Mesenchymal stem cell (in vitro differentiated cells and primary cell): ENCODE measurements around the gene PAPLN.

Source experiments
- DNase-seq: peaks from one replicate; pipeline ENCODE4 v3.0.0-alpha.2; 2013
- H2AFZ ChIP-seq: one replicate; pipeline ENCODE4 v1.6.1; 2013; ENCODE audit warnings: low read depth, mild to moderate bottlenecking, control low read depth, inconsistent platforms, low read length, moderate library complexity
- H2AK5ac ChIP-seq: 2 replicates; pipeline ENCODE4 v1.6.1; 2013; ENCODE audit warnings: low read length, moderate library complexity, mild to moderate bottlenecking, inconsistent platforms; ENCODE audit not compliant: severe bottlenecking
- H2BK120ac ChIP-seq: one replicate; pipeline ENCODE4 v1.6.1; 2013; ENCODE audit warnings: low read depth, mild to moderate bottlenecking, inconsistent platforms, low read length, moderate library complexity
- H2BK12ac ChIP-seq, 2 experiments: one replicate each; pipeline ENCODE4 v1.6.1; 2013; ENCODE audit warnings: inconsistent platforms in 2 of 2, low read length in 2 of 2, mild to moderate bottlenecking in 2 of 2, moderate library complexity in 2 of 2, control low read depth in 1 of 2
- H2BK15ac ChIP-seq: one replicate; pipeline ENCODE4 v1.6.1; 2013; ENCODE audit warnings: mild to moderate bottlenecking, low read depth, inconsistent platforms; ENCODE audit not compliant: poor library complexity, severe bottlenecking
- H2BK5ac ChIP-seq: 2 replicates; pipeline ENCODE4 v1.6.1; 2013; ENCODE audit warnings: low read depth, mild to moderate bottlenecking, low read length, control low read depth, inconsistent platforms; ENCODE audit not compliant: poor library complexity, severe bottlenecking
- H3K14ac ChIP-seq, 2 experiments: one replicate each; pipeline ENCODE4 v1.6.1; 2013; ENCODE audit warnings: inconsistent platforms in 2 of 2, low read length in 2 of 2, control low read depth in 1 of 2, mild to moderate bottlenecking in 1 of 2, moderate library complexity in 1 of 2
- H3K18ac ChIP-seq, 2 experiments: one replicate each; pipeline ENCODE4 v1.6.1; 2013; ENCODE audit warnings: inconsistent platforms in 2 of 2, low read length in 2 of 2, control low read depth in 1 of 2, low read depth in 1 of 2, mild to moderate bottlenecking in 1 of 2
- H3K23ac ChIP-seq, 2 experiments: one replicate each; pipeline ENCODE4 v1.6.1; 2013; ENCODE audit warnings: inconsistent platforms in 2 of 2, low read length in 2 of 2, mild to moderate bottlenecking in 2 of 2, moderate library complexity in 2 of 2, control low read depth in 1 of 2
- H3K27ac ChIP-seq: 2 replicates; pipeline ENCODE4 v1.5.1; 2013; ENCODE audit warnings: mild to moderate bottlenecking, moderate library complexity, low read length, control low read depth, inconsistent platforms; ENCODE audit not compliant: poor library complexity, severe bottlenecking
- H3K27me3 ChIP-seq, 2 experiments: 2 replicates each; pipeline versions ENCODE4 v1.6.1 to v1.7.0; 2013; ENCODE audit warnings: low read length in 2 of 2, mild to moderate bottlenecking in 2 of 2, moderate library complexity in 2 of 2, control low read depth in 1 of 2, inconsistent platforms in 1 of 2; ENCODE audit not compliant: control insufficient read depth in 1 of 2, insufficient read depth in 1 of 2
- H3K36me3 ChIP-seq, 2 experiments: 2 replicates each; pipeline versions ENCODE4 v1.6.1 to v1.7.0; 2013; ENCODE audit warnings: low read length in 2 of 2, control low read depth in 1 of 2, inconsistent platforms in 1 of 2, low read depth in 1 of 2, mild to moderate bottlenecking in 1 of 2; ENCODE audit not compliant: insufficient read depth in 2 of 2, control insufficient read depth in 1 of 2
- H3K4ac ChIP-seq, 2 experiments: one replicate each; pipeline ENCODE4 v1.6.1; 2013; ENCODE audit warnings: inconsistent platforms in 2 of 2, low read length in 2 of 2, mild to moderate bottlenecking in 2 of 2, moderate library complexity in 2 of 2, control low read depth in 1 of 2, low read depth in 1 of 2
- H3K4me1 ChIP-seq: 2 replicates; pipeline ENCODE4 v1.6.1; 2013; ENCODE audit warnings: low read depth, low read length, control low read depth; ENCODE audit not compliant: control insufficient read depth, insufficient read depth
- H3K4me2 ChIP-seq: 2 replicates; pipeline ENCODE4 v1.6.1; 2013; ENCODE audit warnings: low read length, mild to moderate bottlenecking, inconsistent platforms; ENCODE audit not compliant: poor library complexity, severe bottlenecking
- H3K4me3 ChIP-seq, 2 experiments: 2 replicates each; pipeline versions ENCODE4 v1.5.1 to v1.7.0; 2013; ENCODE audit warnings: low read length in 2 of 2, mild to moderate bottlenecking in 2 of 2, control low read depth in 1 of 2, low read depth in 1 of 2; ENCODE audit not compliant: insufficient read depth in 1 of 2
- H3K79me1 ChIP-seq: replicated peaks from 2 replicates; pipeline ENCODE4 v1.6.1; 2013; ENCODE audit warnings: mild to moderate bottlenecking, control low read depth, low read length, inconsistent platforms; ENCODE audit not compliant: poor library complexity, severe bottlenecking
- H3K9ac ChIP-seq: 2 replicates; pipeline ENCODE4 v1.7.0; 2013; ENCODE audit warnings: mild to moderate bottlenecking, low read length, moderate library complexity
- H3K9me3 ChIP-seq: 2 replicates; pipeline ENCODE4 v1.7.0; 2013; ENCODE audit warnings: mild to moderate bottlenecking, low read length; ENCODE audit not compliant: control insufficient read depth
- H4K8ac ChIP-seq: one replicate; pipeline ENCODE4 v1.6.1; 2013; ENCODE audit warnings: inconsistent platforms, mild to moderate bottlenecking, low read length, moderate library complexity
- H4K91ac ChIP-seq: one replicate; pipeline ENCODE4 v1.6.1; 2013; ENCODE audit warnings: mild to moderate bottlenecking, low read length, inconsistent platforms
- WGBS: methylation state at CpG from one replicate; pipeline ENCODE4 v1.1.7; 2013; ENCODE audit warnings: mixed read lengths; 5-methylcytosine and 5-hydroxymethylcytosine counted together

Gene PAPLN

GRCh38 chr14:73261075-73261474, 23.8 kb downstream of the PAPLN start:
- Histone ChIP-seq H2BK15ac (no peak overlapping the region), H2BK5ac (no peak overlapping the region), H3K4me2 (no peak overlapping the region), H2AFZ (no peak overlapping the region), H2BK12ac (no peak overlapping the region), H3K36me3 (peaks cover 0 to 71% of the 10 kb centered on the region in 2 experiments), H4K8ac (no peak overlapping the region), H2BK120ac (no peak overlapping the region), H3K23ac (no peak overlapping the region), H4K91ac (no peak overlapping the region), H3K9me3 (no peaks in the 10 kb centered on the region), H3K27me3 (no peaks in the 10 kb centered on the region), H3K18ac (no peak overlapping the region), H3K27ac (no peak overlapping the region), H3K9ac (no peak overlapping the region), H3K4me3 (no peak overlapping the region), H2AK5ac (no peak overlapping the region), H3K79me1 (peaks cover 2% of the 10 kb centered on the region), H3K4me1 (no peaks in the 10 kb centered on the region), H3K4ac (no peak overlapping the region), H3K14ac (no peak overlapping the region)
- DNase-seq, result no peak
- 84% methylated on average over 6 of the region's 6 CpGs for WGBS

GRCh38 chr14:73261520-73262426, 24.5 kb downstream of the PAPLN start:
- Histone ChIP-seq H3K4me1 (no peaks in the 10 kb centered on the region), H3K27ac (no peak overlapping the region), H3K79me1 (peaks cover 2% of the 10 kb centered on the region), H2BK12ac (no peak overlapping the region), H3K23ac (no peak overlapping the region), H4K8ac (no peak overlapping the region), H2AFZ (no peak overlapping the region), H3K27me3 (no peaks in the 10 kb centered on the region), H3K4me3 (no peak overlapping the region), H2BK5ac (no peak overlapping the region), H3K9ac (no peak overlapping the region), H3K36me3 (peaks cover 0 to 78% of the 10 kb centered on the region in 2 experiments), H4K91ac (no peak overlapping the region), H3K14ac (no peak overlapping the region), H2BK15ac (no peak overlapping the region), H3K18ac (no peak overlapping the region), H2BK120ac (no peak overlapping the region), H3K9me3 (no peaks in the 10 kb centered on the region), H2AK5ac (no peak overlapping the region), H3K4ac (no peak overlapping the region), H3K4me2 (no peak overlapping the region)
- WGBS, result 92% methylated on average over 15 of the region's 15 CpGs
- no peak for DNase-seq

- no peak overlapping the region for H2BK120ac ChIP-seq
- peaks cover 4 to 85% of the 10 kb centered on the region in 2 experiments for H3K36me3 ChIP-seq
- no peak overlapping the region for H2BK12ac ChIP-seq
- H3K4me2 ChIP-seq, result no peak overlapping the region
- H3K9me3 ChIP-seq, result no peaks in the 10 kb centered on the region
- no peak overlapping the region for H3K4ac ChIP-seq
- no peaks in the 10 kb centered on the region for H3K27me3 ChIP-seq
- H3K4me1 ChIP-seq, result no peaks in the 10 kb centered on the region
- WGBS, result 92% methylated on average over 18 of the region's 20 CpGs
- H3K4me3 ChIP-seq, result no peak overlapping the region
- H2BK5ac ChIP-seq, result no peak overlapping the region
- H2AK5ac ChIP-seq, result no peak overlapping the region
- peaks cover 2% of the 10 kb centered on the region for H3K79me1 ChIP-seq
- no peak overlapping the region for H3K14ac ChIP-seq
- H2AFZ ChIP-seq, result no peak overlapping the region
- no peak overlapping the region for H2BK15ac ChIP-seq
- no peak overlapping the region for H4K8ac ChIP-seq
- H3K27ac ChIP-seq, result no peak overlapping the region
- no peak overlapping the region for H3K18ac ChIP-seq
- DNase-seq, result no peak
- H4K91ac ChIP-seq, result no peak overlapping the region
- H3K9ac ChIP-seq, result no peak overlapping the region
- no peak overlapping the region for H3K23ac ChIP-seq
These were observed 25.3 kb downstream of the PAPLN start for GRCh38 chr14:73262427-73263183.

- Histone ChIP-seq H3K18ac (no peak overlapping the region), H2BK15ac (no peak overlapping the region), H3K23ac (no peak overlapping the region), H3K79me1 (peaks cover 2% of the 10 kb centered on the region), H3K36me3 (peaks cover 10 to 94% of the 10 kb centered on the region in 2 experiments), H2BK5ac (no peak overlapping the region), H3K4me1 (no peaks in the 10 kb centered on the region), H4K91ac (no peak overlapping the region), H2BK120ac (no peak overlapping the region), H2BK12ac (no peak overlapping the region), H2AFZ (no peak overlapping the region), H3K14ac (no peak overlapping the region), H4K8ac (no peak overlapping the region), H3K27ac (no peak overlapping the region), H3K4ac (no peak overlapping the region), H3K27me3 (no peaks in the 10 kb centered on the region), H3K4me3 (no peak overlapping the region), H2AK5ac (no peak overlapping the region), H3K9me3 (no peaks in the 10 kb centered on the region), H3K9ac (no peak overlapping the region), H3K4me2 (no peak overlapping the region)
- DNase-seq, result no peak
- 96% methylated on average over 4 of the region's 7 CpGs for WGBS
These were observed 26.3 kb downstream of the PAPLN start for GRCh38 chr14:73263606-73264005.
